Calu3 (cell line): ENCODE data around the gene SEPTIN3. TPM values are rescaled to one million over a fixed set of nuclear protein-coding genes. Genes with fewer than 3 reads are reported as not detected.

Experiments
- BruUV-seq: library from RNA; stranded (reverse); fragments of 400-500 nt; replicated peaks from 2 replicates; lab custom pipeline; 2021; lab: Mats Ljungman, UMichigan
- CTCF ChIA-PET: fragments of 300-600 bp; sonication (Branson Sonifier 250); formaldehyde crosslinking; loops from one replicate; lab custom pipeline; 2022; ENCODE audit warnings: antibody characterized with exemption; lab: Charles Lee
- DNase-seq: peaks from one replicate; pipeline ENCODE4 v3.0.0; 2022
- H3K27ac Mint-ChIP-seq: one replicate; pipeline ENCODE4 v1.8.0; 2022; ENCODE audit warnings: mixed read lengths; ENCODE audit not compliant: unreplicated experiment
- H3K27me3 Mint-ChIP-seq: one replicate; pipeline ENCODE4 v1.8.0; 2022; ENCODE audit warnings: mixed read lengths; ENCODE audit not compliant: unreplicated experiment
- H3K36me3 Mint-ChIP-seq: one replicate; pipeline ENCODE4 v1.8.0; 2022; ENCODE audit warnings: mild to moderate bottlenecking, moderate library complexity, mixed read lengths; ENCODE audit not compliant: insufficient read depth, unreplicated experiment
- H3K4me1 Mint-ChIP-seq: one replicate; pipeline ENCODE4 v1.8.0; 2022; ENCODE audit warnings: mild to moderate bottlenecking, low read depth, mixed read lengths; ENCODE audit not compliant: unreplicated experiment
- H3K4me3 Mint-ChIP-seq: one replicate; pipeline ENCODE4 v1.8.0; 2022; ENCODE audit warnings: mild to moderate bottlenecking, low read depth, moderate library complexity, mixed read lengths; ENCODE audit not compliant: unreplicated experiment
- H3K9me3 Mint-ChIP-seq: one replicate; pipeline ENCODE4 v1.8.0; 2022; ENCODE audit warnings: low read depth, mixed read lengths; ENCODE audit not compliant: unreplicated experiment
- CTCF ChIP-seq: fragments of 200-600 bp; IDR thresholded peaks from one replicate; pipeline ENCODE4 v1.8.0; 2022; ENCODE audit warnings: antibody characterized with exemption; ENCODE audit not compliant: unreplicated experiment
- intact Hi-C: fragments of 100-400 bp; cut with micrococcal nuclease; formaldehyde crosslinking; loops from one replicate; pipeline ENCODE4 v1.10.0; 2022; ENCODE audit not compliant: unreplicated experiment
- total RNA-seq: library from RNA; stranded (reverse); gene quantifications from 2 replicates; pipeline ENCODE4 v1.2.3, GENCODE V29; 2022

Gene SEPTIN3
- total RNA-seq, 1 experiment from 2014 or later = 3.4 TPM

DNA sequence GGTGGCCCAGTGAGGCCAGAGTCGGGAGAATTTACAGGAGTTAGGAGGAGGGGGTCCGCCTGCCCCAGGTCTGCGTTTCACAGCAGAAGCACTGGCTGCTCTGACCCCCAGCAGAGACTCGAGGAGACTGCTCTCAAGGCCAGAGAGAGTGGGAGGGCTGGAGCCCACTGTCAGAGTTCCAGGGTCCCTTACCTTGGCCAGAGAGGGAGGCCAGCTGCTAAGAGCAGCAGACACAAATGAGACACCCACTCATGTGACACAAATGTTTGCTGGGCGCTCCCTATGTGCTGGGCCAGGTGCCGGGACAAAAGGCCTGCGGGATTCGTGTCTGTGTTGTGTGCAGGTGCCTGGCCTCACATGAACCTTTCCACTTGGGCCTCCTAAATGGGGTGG lies 39.8 kb upstream of the SEPTIN3 start:
- H3K4me1 Mint-ChIP-seq = peaks cover 7% of the 10 kb centered on the region
- intact Hi-C loops = no loop called here
- H3K36me3 Mint-ChIP-seq = peaks cover 35% of the 10 kb centered on the region
- DNase-seq = no peak
- no TSS peak for BruUV-seq
- no peak overlapping the region for H3K27ac Mint-ChIP-seq
- no peak overlapping the region for H3K4me3 Mint-ChIP-seq
- no peak for TF ChIP-seq CTCF
- CTCF ChIA-PET = no interaction called here
- peaks cover 43% of the 10 kb centered on the region for H3K27me3 Mint-ChIP-seq
- no peaks in the 10 kb centered on the region for H3K9me3 Mint-ChIP-seq

GRCh38 chr22:41931701-41932269 lies 37.5 kb upstream of the SEPTIN3 start:
- no peak for TF ChIP-seq CTCF
- H3K36me3 Mint-ChIP-seq = peaks cover 36% of the 10 kb centered on the region
- CTCF ChIA-PET = no interaction called here
- H3K27ac Mint-ChIP-seq = no peak overlapping the region
- BruUV-seq = no TSS peak
- no peaks in the 10 kb centered on the region for H3K9me3 Mint-ChIP-seq
- no peak overlapping the region for H3K4me3 Mint-ChIP-seq
- DNase-seq = no peak
- peaks cover 20% of the 10 kb centered on the region for H3K27me3 Mint-ChIP-seq
- intact Hi-C loops = no loop called here
- no peaks in the 10 kb centered on the region for H3K4me1 Mint-ChIP-seq

- intact Hi-C loops = no loop called here
- CTCF ChIA-PET = no interaction called here
- H3K4me3 Mint-ChIP-seq = no peak overlapping the region
- TF ChIP-seq CTCF = no peak
- peaks cover 36% of the 10 kb centered on the region for H3K36me3 Mint-ChIP-seq
- peaks cover 14% of the 10 kb centered on the region for H3K27me3 Mint-ChIP-seq
- H3K27ac Mint-ChIP-seq = peak overlapping the region; percentile 36
- DNase-seq = no peak
- BruUV-seq = no TSS peak
- H3K4me1 Mint-ChIP-seq = no peaks in the 10 kb centered on the region
- H3K9me3 Mint-ChIP-seq = no peaks in the 10 kb centered on the region
These were observed 36.9 kb upstream of the SEPTIN3 start for GRCh38 chr22:41932353-41932752.

DNA sequence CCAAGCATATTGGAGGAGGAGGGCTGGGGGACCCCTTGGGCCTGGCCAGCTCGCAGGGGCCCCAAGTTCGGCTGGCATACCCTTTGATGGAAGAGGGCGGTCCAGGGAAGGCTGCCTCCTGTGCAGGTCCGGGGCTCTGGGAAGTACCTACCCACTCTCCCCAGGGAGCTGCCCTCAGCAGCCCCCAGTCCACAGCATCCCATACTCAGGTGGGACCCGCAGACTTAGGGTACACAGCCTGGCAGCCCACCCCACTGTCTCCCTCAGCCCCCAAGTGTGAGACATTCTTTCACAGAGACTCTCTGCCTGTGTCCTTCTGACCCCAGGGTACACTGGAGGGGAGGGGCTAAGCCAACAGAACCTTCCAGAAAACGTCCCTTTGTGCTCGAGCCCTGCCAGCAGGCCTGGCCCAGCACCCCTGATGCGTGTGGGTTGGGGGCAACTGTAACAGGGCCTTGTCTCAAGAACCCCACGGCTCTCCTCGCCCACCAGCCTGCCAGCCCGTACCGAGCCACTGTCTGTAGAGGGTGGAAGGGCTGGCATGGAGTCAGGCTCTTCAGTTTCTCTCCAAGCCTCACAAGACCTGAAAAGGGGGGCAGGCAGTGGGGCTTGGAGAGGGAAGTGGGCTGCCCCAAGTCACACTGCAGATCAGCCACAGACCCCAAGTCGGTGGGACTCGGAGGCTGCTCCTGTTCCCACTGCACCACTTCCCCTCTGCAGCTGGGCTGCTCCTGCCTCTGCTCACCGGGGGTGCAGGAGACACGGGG lies 35.6 kb upstream of the SEPTIN3 start:
- Mint-ChIP-seq H3K4me3 (no peak overlapping the region), H3K27me3 (peaks cover 2% of the 10 kb centered on the region), H3K27ac (no peak overlapping the region), H3K4me1 (no peaks in the 10 kb centered on the region), H3K36me3 (peaks cover 32% of the 10 kb centered on the region), H3K9me3 (no peaks in the 10 kb centered on the region)
- no peak for DNase-seq
- no peak for TF ChIP-seq CTCF
- no TSS peak for BruUV-seq
- CTCF ChIA-PET = interaction anchor here (0.7 kb wide), 1 partner anchor 8 kb away, joined by 3 read pairs; no protein-coding TSS in a partner anchor
- intact Hi-C loops = no loop called here
